ENCODE results near the gene FMNL3.
"Not testable (repeated sequence)": the region's sequence is repeated elsewhere in the genome, so short reads cannot be mapped to it uniquely, and the experiment has no call there.

DNA sequence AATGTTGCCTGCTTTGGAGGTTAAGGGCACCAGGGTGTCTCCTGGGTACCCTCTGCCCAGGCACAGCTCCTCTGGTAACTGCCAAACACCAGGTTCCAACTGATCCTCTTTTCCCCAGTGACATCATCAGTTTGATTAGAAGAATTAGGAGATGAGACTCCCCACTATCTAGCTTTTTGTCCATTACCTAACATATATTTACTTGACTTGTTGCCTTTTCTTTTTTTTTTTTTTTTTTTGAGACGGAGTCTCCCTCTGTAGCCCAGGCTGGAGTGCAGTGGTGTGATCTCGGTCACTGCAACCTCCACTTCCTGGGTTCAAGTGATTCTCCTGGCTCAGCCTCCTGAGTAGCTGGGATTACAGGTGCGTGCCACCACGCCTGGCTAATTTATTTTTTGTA, 101.7 kb downstream of the FMNL3 start, which contains the start of gene FAM186B:
- not testable (repeated sequence) for TF ChIP-seq FOXM1 (IDR thresholded peaks at IDR 0.05; ENCODE audit: borderline replicate concordance); SUZ12 (IDR thresholded peaks at IDR 0.05)
